Stimulated activated memory B cell treated with anti-CD40 and anti-IgM and Interleukin-4, amounts not matched to agents 10 μg/mL and 1 μg/mL and 100 μg/mL, for 72 hours (primary cell): ENCODE measurements around the gene RFTN2.
"Not testable (repeated sequence)": the region's sequence is repeated elsewhere in the genome, so short reads cannot be mapped to it uniquely, and the experiment has no call there.

Experiments used
- ATAC-seq: fragments of 150-1000 bp; cut with Tn5 transposase; 2 replicates; pipeline ENCODE4 v1.10.0; 2021
- H3K27ac Mint-ChIP-seq: one replicate; pipeline ENCODE4 v1.8.0; 2022; ENCODE audit warnings: mild to moderate bottlenecking, mixed read lengths
- H3K27me3 Mint-ChIP-seq: one replicate; pipeline ENCODE4 v1.8.0; 2022; ENCODE audit warnings: mixed read lengths
- H3K36me3 Mint-ChIP-seq: one replicate; pipeline ENCODE4 v1.8.0; 2022; ENCODE audit warnings: mixed read lengths
- H3K4me1 Mint-ChIP-seq: one replicate; pipeline ENCODE4 v1.8.0; 2022; ENCODE audit warnings: mixed read lengths
- H3K4me3 Mint-ChIP-seq: one replicate; pipeline ENCODE4 v1.8.0; 2022; ENCODE audit warnings: mild to moderate bottlenecking, moderate library complexity, mixed read lengths
- H3K9me3 Mint-ChIP-seq: one replicate; pipeline ENCODE4 v1.8.0; 2022; ENCODE audit warnings: mixed read lengths

RFTN2 gene

GRCh38 chr2:197599285-197599965 lies 76.0 kb downstream of the RFTN2 start:
- Mint-ChIP-seq H3K4me3 (no peak overlapping the region), H3K27me3 (peaks cover 30% of the 10 kb centered on the region), H3K27ac (no peak overlapping the region), H3K9me3 (no peaks in the 10 kb centered on the region), H3K36me3 (no peaks in the 10 kb centered on the region), H3K4me1 (peaks cover 6% of the 10 kb centered on the region)
- ATAC-seq = no peak

DNA sequence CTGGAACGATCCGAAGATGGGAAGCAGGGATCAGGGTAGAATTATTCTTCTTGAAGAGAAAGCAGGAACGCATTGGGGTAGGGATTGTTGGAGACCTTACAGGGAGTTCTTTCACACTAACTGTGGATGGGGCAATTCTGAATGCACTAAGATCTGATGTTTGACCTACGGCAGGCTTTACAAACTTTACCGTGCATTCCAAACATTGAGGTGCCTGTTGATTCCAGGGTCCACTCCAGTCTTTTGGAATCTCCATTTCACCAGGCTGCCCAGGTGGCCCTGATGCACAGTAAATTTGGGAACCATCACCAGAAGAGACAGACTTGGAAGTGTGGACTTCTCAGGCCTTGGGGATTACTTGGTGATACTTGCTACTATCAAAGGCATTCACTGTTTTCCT lies 76.9 kb downstream of the RFTN2 start:
- ATAC-seq = no peak
- Mint-ChIP-seq H3K27ac (no peak overlapping the region), H3K9me3 (no peaks in the 10 kb centered on the region), H3K36me3 (no peaks in the 10 kb centered on the region), H3K27me3 (peaks cover 30% of the 10 kb centered on the region), H3K4me3 (no peak overlapping the region), H3K4me1 (peaks cover 6% of the 10 kb centered on the region)

GRCh38 chr2:197597166-197597565 lies 78.2 kb downstream of the RFTN2 start:
- no peak overlapping the region for H3K27ac Mint-ChIP-seq
- H3K36me3 Mint-ChIP-seq = no peaks in the 10 kb centered on the region
- H3K4me1 Mint-ChIP-seq = peaks cover 6% of the 10 kb centered on the region
- no peaks in the 10 kb centered on the region for H3K9me3 Mint-ChIP-seq
- no peak overlapping the region for H3K4me3 Mint-ChIP-seq
- H3K27me3 Mint-ChIP-seq = peaks cover 30% of the 10 kb centered on the region
- ATAC-seq = no peak

DNA sequence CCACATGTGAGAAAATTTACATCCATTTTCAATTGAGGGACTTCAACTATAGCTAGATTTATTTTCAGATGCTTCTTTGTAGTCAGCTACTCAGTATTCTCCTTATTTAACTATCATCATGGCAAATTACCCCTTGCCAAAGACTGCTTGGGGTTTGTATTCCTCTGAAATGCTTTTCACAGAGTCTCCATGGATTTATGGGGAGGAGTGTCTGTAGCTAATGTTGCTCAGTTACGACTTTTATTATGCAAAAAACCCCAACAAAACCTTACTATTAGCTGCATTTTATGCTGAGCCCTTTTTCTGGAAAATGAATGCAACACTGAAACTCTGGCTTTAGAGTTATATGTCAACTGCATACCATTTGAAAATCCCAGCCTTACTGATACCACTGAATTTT lies 78.6 kb downstream of the RFTN2 start:
- H3K27ac Mint-ChIP-seq = no peak overlapping the region
- H3K27me3 Mint-ChIP-seq = peaks cover 30% of the 10 kb centered on the region
- no peak overlapping the region for H3K4me3 Mint-ChIP-seq
- ATAC-seq = no peak
- H3K9me3 Mint-ChIP-seq = no peaks in the 10 kb centered on the region
- peaks cover 6% of the 10 kb centered on the region for H3K4me1 Mint-ChIP-seq
- H3K36me3 Mint-ChIP-seq = no peaks in the 10 kb centered on the region

- Mint-ChIP-seq H3K4me3 (no peak overlapping the region), H3K27ac (no peak overlapping the region), H3K36me3 (no peaks in the 10 kb centered on the region), H3K27me3 (peaks cover 21% of the 10 kb centered on the region), H3K9me3 (no peaks in the 10 kb centered on the region), H3K4me1 (no peaks in the 10 kb centered on the region)
- ATAC-seq = no peak
Measured at GRCh38 chr2:197591339-197592072, 83.9 kb downstream of the RFTN2 start.

- not testable (repeated sequence) for H3K9me3 Mint-ChIP-seq, H3K4me1 Mint-ChIP-seq, ATAC-seq, H3K36me3 Mint-ChIP-seq, H3K4me3 Mint-ChIP-seq, H3K27ac Mint-ChIP-seq
- peaks cover 13% of the 10 kb centered on the region for H3K27me3 Mint-ChIP-seq
Measured at GRCh38 chr2:197587255-197587654, 88.1 kb downstream of the RFTN2 start.

DNA sequence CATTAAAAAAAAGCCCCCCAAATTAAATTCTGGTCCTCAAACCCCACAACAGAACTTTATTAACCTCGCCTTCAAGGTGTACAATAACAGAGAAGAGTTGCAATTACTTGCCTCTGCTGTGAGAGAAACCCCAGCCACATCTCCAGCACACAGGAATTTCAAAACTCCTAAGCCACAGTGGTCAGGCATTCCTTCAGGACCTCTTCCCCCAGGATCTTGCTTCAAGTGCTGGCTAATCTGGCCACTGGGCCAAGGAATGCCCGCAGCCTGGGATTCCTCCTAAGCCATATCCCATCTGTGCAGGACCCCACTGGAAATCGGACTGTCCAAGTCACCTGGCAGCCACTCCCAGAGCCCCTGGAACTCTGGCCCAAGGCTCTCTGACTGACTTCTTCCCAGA lies 95.2 kb downstream of the RFTN2 start:
- H3K4me3 Mint-ChIP-seq, H3K27me3 Mint-ChIP-seq, ATAC-seq, H3K4me1 Mint-ChIP-seq, H3K36me3 Mint-ChIP-seq, H3K27ac Mint-ChIP-seq, H3K9me3 Mint-ChIP-seq: not testable (repeated sequence)

- H3K36me3 Mint-ChIP-seq, H3K4me3 Mint-ChIP-seq, H3K27ac Mint-ChIP-seq, ATAC-seq, H3K4me1 Mint-ChIP-seq, H3K27me3 Mint-ChIP-seq: not testable (repeated sequence)
- H3K9me3 Mint-ChIP-seq = peaks cover 11% of the 10 kb centered on the region
Measured at GRCh38 chr2:197578294-197578693, 97.1 kb downstream of the RFTN2 start.

- Mint-ChIP-seq H3K4me1 (no peaks in the 10 kb centered on the region), H3K36me3 (peaks cover 18% of the 10 kb centered on the region), H3K9me3 (peaks cover 16% of the 10 kb centered on the region), H3K27ac (no peak overlapping the region), H3K27me3 (no peaks in the 10 kb centered on the region), H3K4me3 (no peak overlapping the region)
- ATAC-seq = no peak
Measured at GRCh38 chr2:197577446-197577845, 97.9 kb downstream of the RFTN2 start.

DNA sequence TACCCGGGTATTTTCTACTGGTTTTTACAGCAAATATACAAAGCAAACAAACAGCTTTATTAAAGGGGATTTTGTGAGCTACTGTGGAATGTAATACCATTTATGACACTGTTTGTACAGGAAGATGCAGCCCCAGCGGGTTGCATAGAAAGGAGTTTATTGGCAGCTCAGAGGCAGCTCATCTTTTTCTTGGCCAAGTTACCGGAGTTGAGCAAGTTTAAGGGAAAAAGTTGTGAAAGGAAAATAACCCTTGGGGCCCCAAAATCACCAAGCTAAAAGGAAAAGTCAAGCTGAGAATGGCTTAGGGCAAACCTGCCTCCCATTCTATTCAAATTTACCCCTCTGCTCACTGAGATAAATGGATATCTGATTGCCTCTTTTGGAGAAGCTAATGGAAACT lies 98.8 kb downstream of the RFTN2 start:
- Mint-ChIP-seq H3K4me1 (no peaks in the 10 kb centered on the region), H3K27me3 (no peaks in the 10 kb centered on the region), H3K27ac (no peak overlapping the region), H3K4me3 (no peak overlapping the region), H3K36me3 (peaks cover 26% of the 10 kb centered on the region), H3K9me3 (peaks cover 16% of the 10 kb centered on the region)
- no peak for ATAC-seq

GRCh38 chr2:197575987-197576386 lies 99.4 kb downstream of the RFTN2 start:
- peaks cover 26% of the 10 kb centered on the region for H3K36me3 Mint-ChIP-seq
- H3K27ac Mint-ChIP-seq = no peak overlapping the region
- no peaks in the 10 kb centered on the region for H3K4me1 Mint-ChIP-seq
- no peaks in the 10 kb centered on the region for H3K27me3 Mint-ChIP-seq
- ATAC-seq = no peak
- H3K4me3 Mint-ChIP-seq = no peak overlapping the region
- H3K9me3 Mint-ChIP-seq = peaks cover 16% of the 10 kb centered on the region

- no peak overlapping the region for H3K4me3 Mint-ChIP-seq
- no peak for ATAC-seq
- no peak overlapping the region for H3K27ac Mint-ChIP-seq
- peaks cover 16% of the 10 kb centered on the region for H3K9me3 Mint-ChIP-seq
- no peaks in the 10 kb centered on the region for H3K4me1 Mint-ChIP-seq
- peaks cover 30% of the 10 kb centered on the region for H3K36me3 Mint-ChIP-seq
- no peaks in the 10 kb centered on the region for H3K27me3 Mint-ChIP-seq
Measured at GRCh38 chr2:197573608-197574007, 101.8 kb downstream of the RFTN2 start.

GRCh38 chr2:197571627-197572271 lies 103.6 kb downstream of the RFTN2 start:
- peaks cover 37% of the 10 kb centered on the region for H3K36me3 Mint-ChIP-seq
- H3K27ac Mint-ChIP-seq = no peak overlapping the region
- no peaks in the 10 kb centered on the region for H3K27me3 Mint-ChIP-seq
- ATAC-seq = no peak
- H3K4me3 Mint-ChIP-seq = no peak overlapping the region
- no peaks in the 10 kb centered on the region for H3K4me1 Mint-ChIP-seq
- peaks cover 16% of the 10 kb centered on the region for H3K9me3 Mint-ChIP-seq

GRCh38 chr2:197560146-197560665 lies 115.2 kb downstream of the RFTN2 start:
- Mint-ChIP-seq H3K9me3 (no peaks in the 10 kb centered on the region), H3K27ac (no peak overlapping the region), H3K4me1 (peaks cover 2% of the 10 kb centered on the region), H3K4me3 (no peak overlapping the region), H3K36me3 (peaks cover 53% of the 10 kb centered on the region), H3K27me3 (no peaks in the 10 kb centered on the region)
- ATAC-seq = no peak

DNA sequence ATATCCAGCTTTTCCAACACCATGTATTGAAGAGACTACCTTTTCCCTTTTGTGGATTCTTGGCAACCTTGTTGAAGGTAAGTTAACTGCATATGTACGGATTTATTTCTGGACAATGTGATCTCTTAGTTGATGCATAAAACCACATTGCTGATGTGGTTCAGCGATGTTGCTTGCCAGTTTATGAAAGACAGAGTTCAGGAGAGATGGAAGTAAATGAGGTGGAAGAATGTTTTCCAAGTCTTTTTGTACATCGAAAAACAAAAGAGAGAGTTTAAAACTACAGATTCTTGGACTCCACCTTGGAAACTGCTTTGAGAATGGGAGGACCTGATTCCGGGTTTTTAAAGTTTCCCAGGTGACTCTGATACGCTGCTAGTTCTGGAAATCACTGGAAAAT lies 115.7 kb downstream of the RFTN2 start:
- Mint-ChIP-seq H3K27me3 (no peaks in the 10 kb centered on the region), H3K4me1 (no peaks in the 10 kb centered on the region), H3K27ac (no peak overlapping the region), H3K4me3 (no peak overlapping the region), H3K36me3 (peaks cover 52% of the 10 kb centered on the region), H3K9me3 (no peaks in the 10 kb centered on the region)
- ATAC-seq = no peak

- Mint-ChIP-seq H3K9me3 (no peaks in the 10 kb centered on the region), H3K27me3 (no peaks in the 10 kb centered on the region), H3K27ac (no peak overlapping the region), H3K36me3 (peaks cover 44% of the 10 kb centered on the region), H3K4me3 (no peak overlapping the region), H3K4me1 (no peaks in the 10 kb centered on the region)
- no peak for ATAC-seq
Measured at GRCh38 chr2:197558393-197558792, 117.0 kb downstream of the RFTN2 start.
